SK-N-SH (cell line): ENCODE results near the gene HSPE1.

ENCODE experiments used
- EZH2phosphoT487 ChIP-seq: fragments of 200-600 bp; sonication (generic); IDR thresholded peaks from 2 replicates; pipeline ENCODE4 v1.6.1; 2017; ENCODE audit warnings: low read depth, mixed run types, mild to moderate bottlenecking, antibody characterized with exemption, moderate library complexity, borderline replicate concordance
- GABPA ChIP-seq: IDR thresholded peaks from 2 replicates; pipeline ENCODE4 v1.4.0; 2012; ENCODE audit warnings: low read depth, mild to moderate bottlenecking
- JUND ChIP-seq: IDR thresholded peaks from 2 replicates; pipeline ENCODE4 v1.4.0; 2012
- POLR2AphosphoS5 ChIP-seq: IDR thresholded peaks from 2 replicates; pipeline ENCODE4 v1.6.1; 2012; ENCODE audit warnings: low read depth, low read length
- RCOR1 ChIP-seq: fragments of 150-350 bp; IDR thresholded peaks from 2 replicates; pipeline ENCODE4 v1.6.1; 2017; ENCODE audit warnings: antibody characterized with exemption, low read length
- SMC3 ChIP-seq: IDR thresholded peaks from 2 replicates; pipeline ENCODE4 v1.6.1; 2012; ENCODE audit warnings: low read depth, low read length, improper control_type of control experiment
- TAF1 ChIP-seq: IDR thresholded peaks from 2 replicates; pipeline ENCODE4 v1.6.1; 2012; ENCODE audit warnings: low read depth, mild to moderate bottlenecking, low read length, moderate library complexity, borderline replicate concordance
- YY1 ChIP-seq: IDR thresholded peaks from 2 replicates; pipeline ENCODE4 v1.4.0; 2012; ENCODE audit warnings: low read depth, mild to moderate bottlenecking
- TF ChIP-seq, protein P1 (sequence below): IDR thresholded peaks from 2 replicates; pipeline ENCODE4 v1.4.0; 2012; ENCODE audit warnings: low read depth, borderline replicate concordance
- TF ChIP-seq, protein P2 (sequence below): fragments of 200-600 bp; sonication (generic); IDR thresholded peaks from 2 replicates; pipeline ENCODE4 v1.6.1; 2017; ENCODE audit warnings: antibody characterized with exemption, mild to moderate bottlenecking, moderate library complexity
- TF ChIP-seq, protein P3 (sequence below): IDR thresholded peaks from 2 replicates; pipeline ENCODE4 v1.4.0; 2012; ENCODE audit warnings: low read depth
- TF ChIP-seq, protein P4 (sequence below): IDR thresholded peaks from 2 replicates; pipeline ENCODE4 v1.4.0; 2012; ENCODE audit warnings: low read depth, borderline replicate concordance
- TF ChIP-seq, protein P5 (sequence below): IDR thresholded peaks from 2 replicates; pipeline ENCODE4 v1.6.1; 2012; ENCODE audit warnings: mild to moderate bottlenecking, low read depth, low read length, moderate library complexity

DNA sequence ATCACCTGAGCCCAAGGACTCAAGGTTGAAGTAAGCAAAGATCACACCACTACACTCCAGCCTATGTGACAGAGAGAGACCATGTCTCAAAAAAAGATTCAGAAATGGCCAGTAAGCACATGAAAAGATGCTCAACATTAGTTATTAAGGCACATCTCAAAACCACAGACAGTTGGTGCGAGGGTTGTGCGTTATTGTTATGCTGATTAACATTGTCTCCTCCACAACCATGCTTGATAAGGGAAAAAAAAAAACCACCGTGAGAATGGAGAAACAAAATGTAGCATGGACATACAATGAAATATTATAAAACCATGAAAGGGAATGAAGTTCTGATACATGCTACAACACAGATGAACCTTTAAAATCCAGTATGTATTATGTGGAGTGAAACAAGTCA, 43.0 kb downstream of the HSPE1 start:
- TF ChIP-seq, protein P1, sequence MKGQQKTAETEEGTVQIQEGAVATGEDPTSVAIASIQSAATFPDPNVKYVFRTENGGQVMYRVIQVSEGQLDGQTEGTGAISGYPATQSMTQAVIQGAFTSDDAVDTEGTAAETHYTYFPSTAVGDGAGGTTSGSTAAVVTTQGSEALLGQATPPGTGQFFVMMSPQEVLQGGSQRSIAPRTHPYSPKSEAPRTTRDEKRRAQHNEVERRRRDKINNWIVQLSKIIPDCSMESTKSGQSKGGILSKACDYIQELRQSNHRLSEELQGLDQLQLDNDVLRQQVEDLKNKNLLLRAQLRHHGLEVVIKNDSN: no peak
- TF ChIP-seq SMC3 (no peak), TAF1 (no peak), EZH2phosphoT487 (no peak), JUND (no peak), POLR2AphosphoS5 (no peak), GABPA (no peak), YY1 (no peak), RCOR1 (no peak)
- TF ChIP-seq, protein P2, sequence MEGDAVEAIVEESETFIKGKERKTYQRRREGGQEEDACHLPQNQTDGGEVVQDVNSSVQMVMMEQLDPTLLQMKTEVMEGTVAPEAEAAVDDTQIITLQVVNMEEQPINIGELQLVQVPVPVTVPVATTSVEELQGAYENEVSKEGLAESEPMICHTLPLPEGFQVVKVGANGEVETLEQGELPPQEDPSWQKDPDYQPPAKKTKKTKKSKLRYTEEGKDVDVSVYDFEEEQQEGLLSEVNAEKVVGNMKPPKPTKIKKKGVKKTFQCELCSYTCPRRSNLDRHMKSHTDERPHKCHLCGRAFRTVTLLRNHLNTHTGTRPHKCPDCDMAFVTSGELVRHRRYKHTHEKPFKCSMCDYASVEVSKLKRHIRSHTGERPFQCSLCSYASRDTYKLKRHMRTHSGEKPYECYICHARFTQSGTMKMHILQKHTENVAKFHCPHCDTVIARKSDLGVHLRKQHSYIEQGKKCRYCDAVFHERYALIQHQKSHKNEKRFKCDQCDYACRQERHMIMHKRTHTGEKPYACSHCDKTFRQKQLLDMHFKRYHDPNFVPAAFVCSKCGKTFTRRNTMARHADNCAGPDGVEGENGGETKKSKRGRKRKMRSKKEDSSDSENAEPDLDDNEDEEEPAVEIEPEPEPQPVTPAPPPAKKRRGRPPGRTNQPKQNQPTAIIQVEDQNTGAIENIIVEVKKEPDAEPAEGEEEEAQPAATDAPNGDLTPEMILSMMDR: no peak
- TF ChIP-seq, protein P3, sequence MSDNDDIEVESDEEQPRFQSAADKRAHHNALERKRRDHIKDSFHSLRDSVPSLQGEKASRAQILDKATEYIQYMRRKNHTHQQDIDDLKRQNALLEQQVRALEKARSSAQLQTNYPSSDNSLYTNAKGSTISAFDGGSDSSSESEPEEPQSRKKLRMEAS: no peak
- TF ChIP-seq, protein P4, sequence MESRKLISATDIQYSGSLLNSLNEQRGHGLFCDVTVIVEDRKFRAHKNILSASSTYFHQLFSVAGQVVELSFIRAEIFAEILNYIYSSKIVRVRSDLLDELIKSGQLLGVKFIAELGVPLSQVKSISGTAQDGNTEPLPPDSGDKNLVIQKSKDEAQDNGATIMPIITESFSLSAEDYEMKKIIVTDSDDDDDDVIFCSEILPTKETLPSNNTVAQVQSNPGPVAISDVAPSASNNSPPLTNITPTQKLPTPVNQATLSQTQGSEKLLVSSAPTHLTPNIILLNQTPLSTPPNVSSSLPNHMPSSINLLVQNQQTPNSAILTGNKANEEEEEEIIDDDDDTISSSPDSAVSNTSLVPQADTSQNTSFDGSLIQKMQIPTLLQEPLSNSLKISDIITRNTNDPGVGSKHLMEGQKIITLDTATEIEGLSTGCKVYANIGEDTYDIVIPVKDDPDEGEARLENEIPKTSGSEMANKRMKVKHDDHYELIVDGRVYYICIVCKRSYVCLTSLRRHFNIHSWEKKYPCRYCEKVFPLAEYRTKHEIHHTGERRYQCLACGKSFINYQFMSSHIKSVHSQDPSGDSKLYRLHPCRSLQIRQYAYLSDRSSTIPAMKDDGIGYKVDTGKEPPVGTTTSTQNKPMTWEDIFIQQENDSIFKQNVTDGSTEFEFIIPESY: no peak
- TF ChIP-seq, protein P5, sequence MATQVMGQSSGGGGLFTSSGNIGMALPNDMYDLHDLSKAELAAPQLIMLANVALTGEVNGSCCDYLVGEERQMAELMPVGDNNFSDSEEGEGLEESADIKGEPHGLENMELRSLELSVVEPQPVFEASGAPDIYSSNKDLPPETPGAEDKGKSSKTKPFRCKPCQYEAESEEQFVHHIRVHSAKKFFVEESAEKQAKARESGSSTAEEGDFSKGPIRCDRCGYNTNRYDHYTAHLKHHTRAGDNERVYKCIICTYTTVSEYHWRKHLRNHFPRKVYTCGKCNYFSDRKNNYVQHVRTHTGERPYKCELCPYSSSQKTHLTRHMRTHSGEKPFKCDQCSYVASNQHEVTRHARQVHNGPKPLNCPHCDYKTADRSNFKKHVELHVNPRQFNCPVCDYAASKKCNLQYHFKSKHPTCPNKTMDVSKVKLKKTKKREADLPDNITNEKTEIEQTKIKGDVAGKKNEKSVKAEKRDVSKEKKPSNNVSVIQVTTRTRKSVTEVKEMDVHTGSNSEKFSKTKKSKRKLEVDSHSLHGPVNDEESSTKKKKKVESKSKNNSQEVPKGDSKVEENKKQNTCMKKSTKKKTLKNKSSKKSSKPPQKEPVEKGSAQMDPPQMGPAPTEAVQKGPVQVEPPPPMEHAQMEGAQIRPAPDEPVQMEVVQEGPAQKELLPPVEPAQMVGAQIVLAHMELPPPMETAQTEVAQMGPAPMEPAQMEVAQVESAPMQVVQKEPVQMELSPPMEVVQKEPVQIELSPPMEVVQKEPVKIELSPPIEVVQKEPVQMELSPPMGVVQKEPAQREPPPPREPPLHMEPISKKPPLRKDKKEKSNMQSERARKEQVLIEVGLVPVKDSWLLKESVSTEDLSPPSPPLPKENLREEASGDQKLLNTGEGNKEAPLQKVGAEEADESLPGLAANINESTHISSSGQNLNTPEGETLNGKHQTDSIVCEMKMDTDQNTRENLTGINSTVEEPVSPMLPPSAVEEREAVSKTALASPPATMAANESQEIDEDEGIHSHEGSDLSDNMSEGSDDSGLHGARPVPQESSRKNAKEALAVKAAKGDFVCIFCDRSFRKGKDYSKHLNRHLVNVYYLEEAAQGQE: no peak
